Bronchial epithelial cell (primary cell): ENCODE data around the gene JAG1. TPM values are rescaled to one million over a fixed set of nuclear protein-coding genes. Genes with fewer than 3 reads are reported as not detected.
A peak's percentile ranks its signal among the peaks of the same experiment; 100 is the strongest.

Experiments used
- DNase-seq: peaks from one replicate; pipeline ENCODE4 v3.0.0-alpha.2; 2010; ENCODE audit warnings: low read depth
- FAIRE-seq: peaks from 2 replicates; lab custom pipeline; 2011; peaks lifted over from hg19 to GRCh38; lab: Jason Lieb, UNC
- H3K27me3 ChIP-seq: 2 replicates; pipeline ENCODE4 v1.5.1; 2011; ENCODE audit warnings: low read length; ENCODE audit not compliant: control insufficient read depth, insufficient read depth
- H3K36me3 ChIP-seq: 2 replicates; pipeline ENCODE4 v1.5.1; 2011; ENCODE audit warnings: low read length; ENCODE audit not compliant: control insufficient read depth, insufficient read depth
- H3K4me3 ChIP-seq: 2 replicates; pipeline ENCODE4 v1.5.1; 2011; ENCODE audit warnings: mild to moderate bottlenecking, low read depth, low read length, control low read depth
- CTCF ChIP-seq: IDR thresholded peaks from 2 replicates; pipeline ENCODE4 v1.5.1; 2011; ENCODE audit warnings: mild to moderate bottlenecking, moderate library complexity, low read length, control low read depth, inconsistent platforms; ENCODE audit not compliant: insufficient read depth, severe bottlenecking
- total RNA-seq: library from RNA; depleted of rRNA; stranded (reverse); fragments of >200 nt; gene quantifications from 2 replicates; pipeline ENCODE4 v1.2.1, GENCODE V29; 2014

JAG1 gene
- total RNA-seq, 1 donor from 2014 or later: 310 TPM

DNA sequence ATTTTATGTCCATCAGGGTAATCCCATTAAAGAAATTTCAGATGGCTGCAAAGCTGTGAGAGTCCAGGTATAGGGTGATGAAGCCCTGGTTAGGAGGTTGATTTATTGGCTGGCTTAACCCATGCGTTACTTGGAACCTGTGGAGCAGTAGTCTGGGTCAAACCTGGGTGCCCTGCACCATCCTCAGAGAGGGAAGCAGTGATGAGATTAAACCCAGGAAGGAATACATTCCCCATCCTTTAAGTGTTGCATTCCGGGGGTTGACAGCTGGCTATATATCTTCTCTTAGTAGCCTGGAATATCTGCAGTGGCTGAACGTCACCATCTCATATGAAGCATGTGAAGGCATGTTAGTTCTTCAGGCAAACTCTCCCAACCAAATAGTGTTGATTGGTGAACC is 44.9 kb upstream of the JAG1 start:
- no peak for TF ChIP-seq CTCF
- FAIRE-seq (no peak), DNase-seq (no peak)
- no peak overlapping the region for H3K4me3 ChIP-seq
- H3K27me3 ChIP-seq: no peaks in the 10 kb centered on the region
- H3K36me3 ChIP-seq: no peaks in the 10 kb centered on the region

DNA sequence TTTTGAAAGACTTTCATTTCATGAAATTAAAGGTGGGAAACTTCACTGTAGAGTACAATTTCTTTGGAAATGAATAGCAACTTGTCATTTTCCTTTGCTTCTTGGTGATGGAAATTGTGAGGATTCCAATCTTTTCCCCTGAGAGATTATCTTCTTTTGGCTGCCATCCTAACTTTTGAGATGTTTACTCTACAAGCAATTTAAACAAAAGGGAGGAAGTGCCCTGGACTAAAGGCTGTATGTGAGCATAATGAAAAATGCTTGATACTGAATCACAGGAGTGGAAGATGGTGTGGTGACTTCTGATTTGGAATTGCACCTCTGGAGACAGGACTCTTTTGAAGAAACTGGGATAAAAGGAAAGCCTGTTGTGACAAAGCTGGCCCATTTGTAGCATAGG is 43.1 kb upstream of the JAG1 start:
- FAIRE-seq: no peak

DNA sequence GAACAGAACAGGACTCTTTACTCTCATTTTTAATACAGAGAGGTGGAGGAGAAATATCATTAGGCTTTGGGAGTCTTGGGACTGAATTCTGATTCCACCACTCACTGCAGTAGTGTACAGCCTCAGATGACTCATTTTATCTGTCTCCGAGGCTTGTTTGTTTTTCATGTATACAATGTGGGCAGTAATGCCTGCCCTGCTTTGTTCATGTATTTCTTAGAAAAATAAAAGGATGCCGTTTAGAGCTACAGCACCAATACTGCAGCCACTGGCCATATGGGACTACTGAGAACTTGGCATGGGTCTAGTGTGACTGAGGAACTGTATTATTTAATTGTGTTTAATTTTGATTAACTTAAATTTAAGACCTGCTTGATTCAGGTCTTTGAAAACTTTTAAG is 41.2 kb upstream of the JAG1 start:
- no peak for TF ChIP-seq CTCF
- Histone ChIP-seq H3K36me3 (no peaks in the 10 kb centered on the region), H3K27me3 (no peaks in the 10 kb centered on the region), H3K4me3 (no peak overlapping the region)
- FAIRE-seq (no peak), DNase-seq (peak; percentile 81)

More for the DNA sequence above, 43.1 kb upstream of the JAG1 start:
- Histone ChIP-seq H3K36me3 (no peaks in the 10 kb centered on the region), H3K4me3 (no peak overlapping the region), H3K27me3 (no peaks in the 10 kb centered on the region)
- TF ChIP-seq CTCF: no peak
- DNase-seq: peak; percentile 22

GRCh38 chr20:10714236-10714975 is 40.6 kb upstream of the JAG1 start:
- FAIRE-seq (no peak), DNase-seq (peak; percentile 20)
- H3K27me3 ChIP-seq: no peaks in the 10 kb centered on the region
- no peak for TF ChIP-seq CTCF
- no peaks in the 10 kb centered on the region for H3K36me3 ChIP-seq
- no peak overlapping the region for H3K4me3 ChIP-seq

GRCh38 chr20:10713161-10713560 is 39.4 kb upstream of the JAG1 start:
- H3K4me3 ChIP-seq: no peak overlapping the region
- no peaks in the 10 kb centered on the region for H3K27me3 ChIP-seq
- no peaks in the 10 kb centered on the region for H3K36me3 ChIP-seq
- no peak for TF ChIP-seq CTCF
- DNase-seq (no peak), FAIRE-seq (no peak)
